Loucy (cell line): Measurements from ENCODE around the gene TRAPPC6A.

Experiments
- CTCF ChIP-seq: fragments of 200-600 bp; sonication (generic); conservative IDR thresholded peaks from 2 replicates; pipeline ENCODE4 v1.5.1; 2014; ENCODE audit warnings: mild to moderate bottlenecking, antibody characterized with exemption, low read length
- EZH2phosphoT487 ChIP-seq: fragments of 200-600 bp; IDR thresholded peaks from 2 replicates; pipeline ENCODE4 v1.6.1; 2018; ENCODE audit warnings: antibody characterized with exemption, mild to moderate bottlenecking, moderate library complexity, borderline replicate concordance

- TF ChIP-seq CTCF (no peak), EZH2phosphoT487 (no peak)
Observed at GRCh38 chr19:45159210-45159970, 18.6 kb downstream of the TRAPPC6A start.
